ENCODE data around the gene ALS2.

DNA sequence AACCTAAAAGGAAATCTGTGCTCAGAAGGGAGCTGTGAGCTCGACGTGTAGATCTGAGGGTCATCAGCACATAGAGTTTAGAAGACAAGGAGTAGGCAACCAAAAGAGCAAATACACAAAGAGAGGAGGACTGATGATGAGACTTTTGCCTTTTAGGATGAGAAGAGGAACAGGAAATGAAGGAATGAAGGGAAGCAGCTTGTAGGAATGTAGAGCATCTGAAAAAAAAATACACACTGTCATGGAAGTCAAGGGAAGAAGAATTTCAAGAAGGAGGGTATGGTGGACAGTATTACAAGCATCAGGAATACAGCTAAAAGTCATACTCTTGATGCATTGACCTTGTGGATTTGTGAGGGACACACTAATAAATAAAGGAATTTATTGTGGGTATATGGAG is 47.5 kb upstream of the ALS2 start:
- TF ChIP-seq, protein P1, sequence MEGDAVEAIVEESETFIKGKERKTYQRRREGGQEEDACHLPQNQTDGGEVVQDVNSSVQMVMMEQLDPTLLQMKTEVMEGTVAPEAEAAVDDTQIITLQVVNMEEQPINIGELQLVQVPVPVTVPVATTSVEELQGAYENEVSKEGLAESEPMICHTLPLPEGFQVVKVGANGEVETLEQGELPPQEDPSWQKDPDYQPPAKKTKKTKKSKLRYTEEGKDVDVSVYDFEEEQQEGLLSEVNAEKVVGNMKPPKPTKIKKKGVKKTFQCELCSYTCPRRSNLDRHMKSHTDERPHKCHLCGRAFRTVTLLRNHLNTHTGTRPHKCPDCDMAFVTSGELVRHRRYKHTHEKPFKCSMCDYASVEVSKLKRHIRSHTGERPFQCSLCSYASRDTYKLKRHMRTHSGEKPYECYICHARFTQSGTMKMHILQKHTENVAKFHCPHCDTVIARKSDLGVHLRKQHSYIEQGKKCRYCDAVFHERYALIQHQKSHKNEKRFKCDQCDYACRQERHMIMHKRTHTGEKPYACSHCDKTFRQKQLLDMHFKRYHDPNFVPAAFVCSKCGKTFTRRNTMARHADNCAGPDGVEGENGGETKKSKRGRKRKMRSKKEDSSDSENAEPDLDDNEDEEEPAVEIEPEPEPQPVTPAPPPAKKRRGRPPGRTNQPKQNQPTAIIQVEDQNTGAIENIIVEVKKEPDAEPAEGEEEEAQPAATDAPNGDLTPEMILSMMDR (IDR thresholded peaks at IDR 0.05) = no peak
- TF ChIP-seq POLR2A (IDR thresholded peaks at IDR 0.05) = no peak
